HTR-8/SVneo (cell line): ENCODE data around the gene FTCD.
"Not testable (repeated sequence)": the region's sequence is repeated elsewhere in the genome, so short reads cannot be mapped to it uniquely, and the experiment has no call there.

Experiments
- DNase-seq: peaks from one replicate; pipeline ENCODE4 v3.0.0; 2011; ENCODE audit warnings: low spot score, mixed read lengths; ENCODE audit not compliant: insufficient read length
- FAIRE-seq: peaks from 2 replicates; lab custom pipeline; 2011; peaks lifted over from hg19 to GRCh38; lab: Jason Lieb, UNC

Gene FTCD

GRCh38 chr21:46188226-46189212 lies 33.1 kb upstream of the FTCD start:
- FAIRE-seq, result no peak
- peak; percentile 75 for DNase-seq

DNA sequence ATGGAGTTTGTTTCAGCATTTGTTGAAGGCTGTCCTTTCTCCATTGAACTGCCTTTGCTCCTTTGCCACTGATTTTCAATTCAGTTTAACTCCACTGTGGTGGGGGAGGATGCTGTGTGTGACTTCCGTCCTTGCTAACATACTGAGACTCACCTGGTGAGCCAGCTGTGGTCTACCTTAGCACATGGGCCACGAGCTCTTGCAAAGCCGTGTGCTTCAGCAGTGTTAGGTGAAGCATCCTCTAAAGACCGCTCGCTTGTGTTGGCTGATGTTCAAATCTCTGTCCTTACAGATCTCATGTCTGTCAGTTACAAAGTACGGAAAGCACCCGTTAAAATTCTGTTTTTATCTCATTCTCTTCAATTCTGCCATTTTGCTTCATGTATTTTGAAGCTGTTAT lies 32.4 kb upstream of the FTCD start:
- FAIRE-seq (no peak), DNase-seq (no peak)

- no peak for DNase-seq
These were observed 31.9 kb upstream of the FTCD start for GRCh38 chr21:46187261-46187660.

GRCh38 chr21:46185716-46186115 lies 30.3 kb upstream of the FTCD start:
- FAIRE-seq, result no peak
- no peak for DNase-seq

More at GRCh38 chr21:46187261-46187660, 31.9 kb upstream of the FTCD start:
- FAIRE-seq, result no peak

DNA sequence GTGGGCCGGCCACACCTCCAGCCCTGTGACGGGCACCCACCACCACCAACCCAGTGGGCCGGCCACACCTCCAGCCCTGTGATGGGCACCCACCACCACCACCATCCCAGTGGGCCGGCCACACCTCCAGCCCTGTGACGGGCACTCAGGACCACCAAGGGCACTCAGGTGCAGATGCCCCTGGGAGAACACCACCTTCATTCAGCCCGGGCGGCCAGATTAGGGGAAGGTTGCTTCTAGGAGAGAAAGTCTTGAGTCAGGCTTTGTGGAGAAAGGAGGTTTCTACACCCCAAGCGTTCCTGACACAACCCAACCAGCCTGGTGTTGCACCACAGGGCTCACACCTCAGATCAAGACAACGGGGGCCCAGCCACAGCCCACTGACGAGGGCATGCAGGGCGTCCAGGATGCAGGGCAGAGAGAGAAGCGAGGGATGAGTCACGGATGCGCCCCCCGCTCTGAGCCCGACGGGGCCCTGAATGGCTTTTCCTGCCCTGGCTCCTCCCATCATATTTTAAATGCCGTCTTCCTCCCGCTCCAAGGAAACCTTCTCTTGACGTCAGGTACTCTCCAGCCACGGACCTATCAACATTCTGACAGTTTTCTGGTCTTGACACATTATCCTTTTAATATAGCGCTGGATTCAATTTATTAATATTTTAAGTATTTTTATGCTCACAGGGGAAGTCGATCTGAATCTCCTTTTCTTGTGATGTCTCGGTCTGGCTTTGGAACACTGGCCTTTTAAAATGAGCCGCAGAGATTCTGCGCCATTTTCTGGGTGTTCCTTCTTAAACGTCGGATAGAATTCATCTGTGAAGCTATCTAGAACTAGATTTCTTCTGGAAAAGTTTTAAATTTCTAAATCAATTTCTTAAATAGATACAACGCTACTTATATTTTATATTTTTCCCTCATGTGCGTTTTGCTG lies 29.5 kb upstream of the FTCD start:
- FAIRE-seq, result peak; percentile 79

DNA sequence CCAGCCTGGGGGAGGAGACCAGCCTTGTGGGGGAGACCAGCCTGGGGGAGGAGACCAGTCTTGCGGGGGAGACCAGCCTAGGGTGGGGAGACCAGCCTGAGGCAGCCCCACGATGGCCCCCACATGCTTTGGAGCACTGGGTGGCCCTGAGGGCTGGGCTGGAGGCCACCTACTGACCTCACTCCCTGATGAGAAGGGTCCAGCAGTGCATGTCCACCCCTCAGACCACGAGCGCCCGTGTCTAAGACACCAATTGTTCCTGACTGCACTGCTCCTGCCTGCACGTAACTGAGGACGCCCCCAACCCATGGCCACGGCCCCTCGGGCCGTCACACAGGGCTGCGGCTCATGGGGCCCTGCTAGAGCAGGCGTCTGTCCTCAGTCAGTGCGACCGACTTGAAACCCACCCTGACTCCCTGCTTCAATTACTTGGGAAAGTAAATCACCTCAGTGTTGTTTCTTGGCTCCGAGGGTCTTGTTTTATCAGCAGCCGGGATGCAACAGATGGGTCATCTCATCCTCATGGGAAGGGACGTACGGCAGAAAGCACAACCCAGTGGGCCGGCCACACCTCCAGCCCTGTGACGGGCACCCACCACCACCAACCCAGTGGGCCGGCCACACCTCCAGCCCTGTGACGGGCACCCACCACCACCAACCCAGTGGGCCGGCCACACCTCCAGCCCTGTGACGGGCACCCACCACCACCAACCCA lies 28.7 kb upstream of the FTCD start, which contains the start of gene SPATC1L:
Gene SPATC1L (minus strand): TSS at position 550 of the 715 bp plus-strand sequence. CDS start 1,643 bp downstream, outside the sequence.
- DNase-seq (peak; percentile 79), FAIRE-seq (no peak)

More for the DNA sequence above, 29.5 kb upstream of the FTCD start:
- peak; percentile 89 for DNase-seq

DNA sequence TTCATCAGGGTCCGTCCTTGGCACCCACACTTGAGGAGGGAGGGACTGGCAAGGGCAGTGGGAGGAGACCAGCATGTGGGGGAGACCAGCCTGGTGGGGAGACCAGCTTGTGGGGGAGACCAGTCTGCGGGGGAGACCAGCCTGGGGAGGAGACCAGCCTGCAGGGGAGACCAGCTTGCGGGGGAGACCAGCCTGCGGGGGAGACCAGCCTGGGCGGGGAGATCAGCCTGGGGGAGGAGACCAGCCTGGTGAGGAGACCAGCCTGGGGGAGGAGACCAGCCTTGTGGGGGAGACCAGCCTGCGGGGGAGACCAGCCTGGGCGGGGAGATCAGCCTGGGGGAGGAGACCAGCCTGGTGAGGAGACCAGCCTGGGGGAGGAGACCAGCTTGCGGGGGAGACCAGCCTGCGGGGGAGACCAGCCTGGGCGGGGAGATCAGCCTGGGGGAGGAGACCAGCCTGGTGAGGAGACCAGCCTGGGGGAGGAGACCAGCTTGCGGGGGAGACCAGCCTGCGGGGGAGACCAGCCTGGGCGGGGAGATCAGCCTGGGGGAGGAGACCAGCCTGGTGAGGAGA lies 28.0 kb upstream of the FTCD start:
- not testable (repeated sequence) for DNase-seq, FAIRE-seq

DNA sequence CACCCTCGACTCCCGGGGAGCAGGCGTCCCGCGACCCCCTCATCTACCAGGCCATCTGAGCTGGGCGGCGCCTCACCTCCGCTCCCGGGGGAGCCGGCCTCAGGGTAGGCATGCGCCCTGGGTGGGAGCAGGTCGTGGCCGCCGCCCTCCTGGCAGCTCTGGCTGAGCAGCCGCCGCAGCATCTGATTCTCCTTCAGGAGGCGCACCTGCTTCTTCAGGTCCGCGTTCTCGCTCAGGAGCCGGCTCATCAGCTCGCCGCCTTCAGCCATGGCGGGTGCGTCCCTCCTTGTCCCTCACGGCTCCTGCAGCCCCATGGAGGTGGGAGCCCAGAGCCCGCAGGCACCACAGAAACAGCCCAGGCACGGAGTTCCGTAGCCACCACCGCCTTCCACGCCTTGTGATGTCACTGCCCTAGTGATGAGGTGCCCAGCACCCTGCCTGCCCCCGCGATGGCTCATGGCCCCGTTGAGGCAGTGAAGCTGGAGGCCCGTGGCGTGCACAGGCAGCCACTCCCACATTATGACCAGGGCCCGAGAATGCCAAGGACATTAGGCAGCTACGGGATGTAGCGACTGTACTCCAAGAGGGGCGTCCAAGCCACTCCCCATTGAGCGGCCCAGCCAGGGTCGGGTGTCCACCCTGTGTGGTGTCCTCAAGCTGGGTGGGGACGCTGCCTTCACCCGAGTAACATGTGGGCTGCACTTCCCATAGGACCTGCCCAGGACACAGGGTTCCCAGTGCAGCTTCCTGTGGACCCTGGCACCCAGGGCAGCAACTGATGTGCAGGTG lies 27.4 kb upstream of the FTCD start:
- FAIRE-seq (no peak), DNase-seq (no peak)

DNA sequence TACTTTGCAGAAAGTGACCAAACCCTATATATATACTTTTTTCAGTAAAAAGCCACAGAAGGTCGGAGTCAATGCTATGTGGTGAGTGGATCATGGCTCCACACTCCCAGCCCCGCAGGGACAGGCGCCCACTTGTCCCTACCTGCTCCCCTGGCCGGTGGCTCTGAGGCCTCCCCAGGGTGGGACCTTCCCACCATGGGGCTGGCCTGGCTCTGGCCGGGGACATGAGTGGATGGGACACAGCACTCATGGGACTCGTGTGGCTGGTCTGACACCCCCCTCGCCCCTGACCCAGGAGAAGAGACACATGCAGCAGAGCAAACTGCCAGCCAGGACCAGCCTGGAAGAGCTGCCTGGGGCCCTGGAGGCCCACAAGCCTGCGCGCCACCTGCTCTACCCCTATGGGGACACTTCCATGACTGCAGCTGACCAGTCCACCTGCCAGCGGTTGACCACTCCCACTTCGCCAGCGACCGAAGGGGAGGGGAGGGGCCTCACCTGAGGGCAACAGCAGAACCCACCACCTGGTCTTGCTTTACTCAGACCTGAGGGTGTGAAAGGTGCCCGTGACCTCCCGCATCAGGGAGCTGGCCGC lies 26.7 kb upstream of the FTCD start:
- DNase-seq (no peak), FAIRE-seq (no peak)

GRCh38 chr21:46181436-46181835 lies 26.1 kb upstream of the FTCD start:
- FAIRE-seq, result no peak
- DNase-seq, result no peak

DNA sequence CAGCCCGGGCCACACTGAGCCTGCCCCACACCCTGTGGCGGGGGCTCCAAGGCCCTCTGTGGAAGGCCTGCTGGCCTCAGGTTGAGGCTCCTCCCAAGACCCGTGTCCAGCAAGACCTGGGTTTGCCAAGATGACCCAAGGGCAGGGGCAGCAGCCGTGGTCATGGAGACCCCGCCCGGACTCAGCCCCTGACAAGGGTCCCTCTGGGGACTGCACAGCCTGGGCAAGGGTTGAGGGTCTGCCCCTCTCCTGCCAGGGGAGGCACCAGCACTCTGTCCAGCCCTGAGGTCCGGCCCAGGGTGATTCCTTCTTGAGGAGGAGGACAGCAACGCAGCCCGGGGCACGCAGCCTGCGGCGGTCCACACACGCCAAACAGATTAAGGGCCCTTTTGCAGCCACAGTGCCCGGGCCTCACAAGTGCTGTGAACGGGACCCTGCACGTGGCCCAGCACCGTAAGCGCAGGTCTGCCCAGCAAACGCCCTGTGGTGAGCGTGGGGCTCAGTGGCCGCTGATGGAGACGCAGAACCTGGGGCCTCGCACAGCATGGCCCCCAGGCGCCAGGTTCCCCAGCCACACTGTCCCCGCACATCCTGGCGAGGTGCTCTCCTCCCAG lies 25.5 kb upstream of the FTCD start:
- FAIRE-seq (no peak), DNase-seq (no peak)

- FAIRE-seq, result no peak
- DNase-seq, result no peak
These were observed 24.8 kb upstream of the FTCD start for GRCh38 chr21:46180079-46180722.

- no peak for DNase-seq
- FAIRE-seq, result no peak
These were observed 24.3 kb upstream of the FTCD start for GRCh38 chr21:46179708-46180078.

DNA sequence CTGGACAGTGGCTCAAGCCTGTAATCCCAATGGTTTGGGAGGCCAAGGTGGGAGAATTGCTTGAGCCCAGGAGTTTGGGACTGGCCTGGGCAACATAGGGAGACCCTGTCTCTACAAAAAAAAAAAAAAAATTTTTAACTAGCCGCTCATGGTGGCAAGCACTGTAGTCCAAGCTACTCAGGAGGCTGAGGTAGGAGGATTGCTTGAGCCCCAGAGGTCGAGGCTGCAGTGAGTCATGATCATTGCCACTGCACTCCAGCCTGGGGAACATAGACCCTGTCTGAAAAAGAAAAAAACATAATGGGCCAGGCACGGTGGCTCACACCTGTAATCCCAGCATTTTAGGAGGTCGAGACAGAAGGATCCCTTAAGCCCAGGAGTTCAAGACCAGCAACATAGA lies 23.6 kb upstream of the FTCD start:
- DNase-seq (no peak), FAIRE-seq (no peak)

- FAIRE-seq, DNase-seq: not testable (repeated sequence)
These were observed 21.2 kb upstream of the FTCD start for GRCh38 chr21:46176443-46177129.

DNA sequence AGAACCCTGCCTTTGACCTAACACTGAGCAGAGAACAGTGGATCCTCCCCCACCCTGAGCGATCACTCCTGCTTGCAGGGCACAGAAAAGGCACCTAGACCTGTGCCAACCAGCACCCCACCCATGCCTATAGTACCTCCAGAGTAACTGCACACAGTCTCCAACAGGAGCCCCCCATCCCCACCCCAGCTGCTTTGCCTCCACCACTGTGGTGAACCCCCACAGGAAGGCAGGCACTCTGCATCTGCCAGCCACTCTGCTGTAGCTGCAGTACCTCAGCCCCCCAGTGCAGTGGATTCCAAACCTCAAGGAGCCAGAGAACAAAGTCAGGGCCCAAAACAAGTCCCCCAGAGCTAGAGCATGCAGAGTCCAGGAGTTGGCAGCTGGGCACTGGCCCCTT lies 18.2 kb upstream of the FTCD start:
- DNase-seq (no peak), FAIRE-seq (no peak)
